Measurements from ENCODE around the gene FYCO1. TPM values are rescaled to one million over a fixed set of nuclear protein-coding genes. Genes with fewer than 3 reads are reported as not detected.

Gene FYCO1
- total and polyA plus RNA-seq, 10 of the 15 experiments (the other 5 are each of a cell fraction or from before 2014, with no cell fraction given), result 1.5 to 8.4 (median 6.5) TPM

DNA sequence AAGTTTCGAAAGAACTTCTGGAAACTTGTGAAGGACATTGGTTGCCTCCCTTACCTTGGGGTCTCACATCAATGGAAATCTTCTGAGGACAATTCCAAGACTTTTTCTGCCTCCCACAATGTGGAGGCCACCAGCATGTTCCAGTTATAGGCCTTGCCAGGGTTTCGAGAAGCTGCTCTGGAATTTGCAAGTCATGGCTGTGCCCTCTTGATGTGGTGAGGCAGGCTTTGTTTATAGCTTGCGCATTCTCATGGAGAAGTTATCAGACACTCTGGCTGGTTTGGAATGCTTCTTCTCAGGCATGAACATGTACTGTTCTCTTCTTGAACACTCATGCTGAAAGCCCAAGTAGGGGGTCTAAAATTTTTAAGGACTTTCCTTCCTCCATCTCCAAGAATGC, 48.3 kb downstream of the FYCO1 start:
- no TSS peak for BruUV-seq (replicated peaks)
- FAIRE-seq (no peak), ATAC-seq (no peak), DNase-seq (ENCODE audit: low read depth, low spot score) (no peak)
- no peak overlapping the region for H2AFZ ChIP-seq (ENCODE audit: control insufficient read depth, low read depth, low read length)
- H3K4me1 ChIP-seq (ENCODE audit: control insufficient read depth, insufficient read depth, low read length), result no peaks in the 10 kb centered on the region
- no peak overlapping the region for H3K4me2 ChIP-seq (ENCODE audit: control insufficient read depth, insufficient read depth)
- H3K79me2 ChIP-seq (ENCODE audit: control insufficient read depth, insufficient read depth, low read length), result no peaks in the 10 kb centered on the region
- H4K20me1 ChIP-seq (ENCODE audit: control insufficient read depth, insufficient read depth), result no peaks in the 10 kb centered on the region
- H3K9ac ChIP-seq (ENCODE audit: control insufficient read depth, insufficient read depth, low read length), result no peak overlapping the region
- CTCF ChIA-PET, result interaction anchor here (2.4 kb wide), 1 partner anchor 130 kb away, joined by 11 read pairs; no protein-coding TSS in a partner anchor
- H3K9me3 ChIP-seq (replicated peaks; ENCODE audit: control insufficient read depth, insufficient read depth, low read length), result no peaks in the 10 kb centered on the region
- no peaks in the 10 kb centered on the region for H3K27me3 ChIP-seq (replicated peaks in 1 of 2; ENCODE audit: control insufficient read depth in 2 of 2, insufficient read depth in 2 of 2, low read length in 1 of 2)
- no peak overlapping the region for H3K27ac ChIP-seq (ENCODE audit: control insufficient read depth, insufficient read depth)
- POLR2A ChIA-PET, result no interaction called here
- in situ Hi-C loops (cut with MboI), result loop anchor here (5.0 to 10.0 kb wide), 2 partner anchors 267 to 425 kb away; partner anchors contain the start of gene CCR5
- RAD21 ChIA-PET (ENCODE audit: unreplicated experiment), result interaction anchor here (1.4 kb wide), 1 partner anchor 129 kb away, joined by 4 read pairs; no protein-coding TSS in a partner anchor
- TF ChIP-seq POLR2A (IDR thresholded peaks at IDR 0.05; ENCODE audit: low read depth, low read length) (no peak), PML (IDR thresholded peaks at IDR 0.05; ENCODE audit: low read length) (no peak), ZNF24 (IDR thresholded peaks at IDR 0.05) (no peak), BRCA1 (IDR thresholded peaks at IDR 0.05; ENCODE audit: low read depth, low read length) (no peak), PAX5 (IDR thresholded peaks at IDR 0.05; ENCODE audit: borderline replicate concordance, low read depth, low read length) (no peak), EP300 (IDR thresholded peaks at IDR 0.05; ENCODE audit: borderline replicate concordance in 1 of 2, control insufficient read depth in 1 of 2, low read depth in 2 of 2, low read length in 2 of 2) (no peak), SUPT20H (IDR thresholded peaks at IDR 0.05; ENCODE audit: borderline replicate concordance, control insufficient read depth, low read depth, low read length) (no peak), NFIC (IDR thresholded peaks at IDR 0.05; ENCODE audit: low read depth, low read length) (no peak), YY1 (IDR thresholded peaks at IDR 0.05; ENCODE audit: low read depth, low read length) (no peak), CHD1 (IDR thresholded peaks at IDR 0.05; ENCODE audit: low read depth, low read length) (no peak), TARDBP (IDR thresholded peaks at IDR 0.05; ENCODE audit: borderline replicate concordance) (no peak), TCF3 (IDR thresholded peaks at IDR 0.05; ENCODE audit: borderline replicate concordance, insufficient read depth, low read depth, low read length) (no peak), CREB1 (IDR thresholded peaks at IDR 0.05; ENCODE audit: low read depth) (no peak), EGR1 (IDR thresholded peaks at IDR 0.05; ENCODE audit: borderline replicate concordance in 1 of 2, low read depth in 2 of 2, low read length in 2 of 2) (no peak), ZNF274 (IDR thresholded peaks at IDR 0.05; ENCODE audit: insufficient read depth, insufficient read length) (no peak), ESRRA (IDR thresholded peaks at IDR 0.05; ENCODE audit: low read length) (no peak)
- TF ChIP-seq, protein P1, sequence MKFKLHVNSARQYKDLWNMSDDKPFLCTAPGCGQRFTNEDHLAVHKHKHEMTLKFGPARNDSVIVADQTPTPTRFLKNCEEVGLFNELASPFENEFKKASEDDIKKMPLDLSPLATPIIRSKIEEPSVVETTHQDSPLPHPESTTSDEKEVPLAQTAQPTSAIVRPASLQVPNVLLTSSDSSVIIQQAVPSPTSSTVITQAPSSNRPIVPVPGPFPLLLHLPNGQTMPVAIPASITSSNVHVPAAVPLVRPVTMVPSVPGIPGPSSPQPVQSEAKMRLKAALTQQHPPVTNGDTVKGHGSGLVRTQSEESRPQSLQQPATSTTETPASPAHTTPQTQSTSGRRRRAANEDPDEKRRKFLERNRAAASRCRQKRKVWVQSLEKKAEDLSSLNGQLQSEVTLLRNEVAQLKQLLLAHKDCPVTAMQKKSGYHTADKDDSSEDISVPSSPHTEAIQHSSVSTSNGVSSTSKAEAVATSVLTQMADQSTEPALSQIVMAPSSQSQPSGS (IDR thresholded peaks at IDR 0.05; ENCODE audit: low read length), result no peak
- TF ChIP-seq, protein P2, sequence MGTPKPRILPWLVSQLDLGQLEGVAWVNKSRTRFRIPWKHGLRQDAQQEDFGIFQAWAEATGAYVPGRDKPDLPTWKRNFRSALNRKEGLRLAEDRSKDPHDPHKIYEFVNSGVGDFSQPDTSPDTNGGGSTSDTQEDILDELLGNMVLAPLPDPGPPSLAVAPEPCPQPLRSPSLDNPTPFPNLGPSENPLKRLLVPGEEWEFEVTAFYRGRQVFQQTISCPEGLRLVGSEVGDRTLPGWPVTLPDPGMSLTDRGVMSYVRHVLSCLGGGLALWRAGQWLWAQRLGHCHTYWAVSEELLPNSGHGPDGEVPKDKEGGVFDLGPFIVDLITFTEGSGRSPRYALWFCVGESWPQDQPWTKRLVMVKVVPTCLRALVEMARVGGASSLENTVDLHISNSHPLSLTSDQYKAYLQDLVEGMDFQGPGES (IDR thresholded peaks at IDR 0.05), result no peak
- TF ChIP-seq, protein P3, sequence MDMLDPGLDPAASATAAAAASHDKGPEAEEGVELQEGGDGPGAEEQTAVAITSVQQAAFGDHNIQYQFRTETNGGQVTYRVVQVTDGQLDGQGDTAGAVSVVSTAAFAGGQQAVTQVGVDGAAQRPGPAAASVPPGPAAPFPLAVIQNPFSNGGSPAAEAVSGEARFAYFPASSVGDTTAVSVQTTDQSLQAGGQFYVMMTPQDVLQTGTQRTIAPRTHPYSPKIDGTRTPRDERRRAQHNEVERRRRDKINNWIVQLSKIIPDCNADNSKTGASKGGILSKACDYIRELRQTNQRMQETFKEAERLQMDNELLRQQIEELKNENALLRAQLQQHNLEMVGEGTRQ (IDR thresholded peaks at IDR 0.05; ENCODE audit: borderline replicate concordance, low read depth, low read length), result no peak
- TF ChIP-seq, protein P4, sequence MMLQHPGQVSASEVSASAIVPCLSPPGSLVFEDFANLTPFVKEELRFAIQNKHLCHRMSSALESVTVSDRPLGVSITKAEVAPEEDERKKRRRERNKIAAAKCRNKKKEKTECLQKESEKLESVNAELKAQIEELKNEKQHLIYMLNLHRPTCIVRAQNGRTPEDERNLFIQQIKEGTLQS (IDR thresholded peaks at IDR 0.05; ENCODE audit: borderline replicate concordance, extremely low read depth, low read depth, low read length), result no peak
- intact Hi-C loops (cut with micrococcal nuclease; ENCODE audit: unreplicated experiment), result no loop called here
- 100% methylated on average over 3 of the region's 3 CpGs for WGBS (ENCODE audit: insufficient coverage, insufficient replicate concordance, low lambda C conversion rate, missing lambda C conversion rate)
- peaks cover 10 to 32% of the 10 kb centered on the region in 2 experiments for H3K36me3 ChIP-seq (ENCODE audit: control insufficient read depth in 2 of 2, insufficient read depth in 2 of 2, low read length in 1 of 2)
- H3K4me3 ChIP-seq, result no peak overlapping the region
- SMC1A ChIA-PET (ENCODE audit: uncharacterized antibody, unreplicated experiment), result interaction anchor here (1.4 to 2.2 kb wide), 3 partner anchors 9 to 130 kb away, joined by 4 to 8 read pairs (median 4); no protein-coding TSS in a partner anchor

All from GM12878 (cell line).